IPS-18c (cell line): ENCODE results near the gene METTL1.
A peak's percentile ranks its signal among the peaks of the same experiment; 100 is the strongest.
"Not testable (repeated sequence)": the region's sequence is repeated elsewhere in the genome, so short reads cannot be mapped to it uniquely, and the experiment has no call there.

Source experiments
- H3K4me3 ChIP-seq: 2 replicates; pipeline ENCODE4 v1.7.0; 2013; ENCODE audit warnings: low read depth, mild to moderate bottlenecking, low read length, moderate library complexity; ENCODE audit not compliant: insufficient read depth
- H3K9me3 ChIP-seq: one replicate; pipeline ENCODE4 v1.6.1; 2013; ENCODE audit warnings: mild to moderate bottlenecking, low read length, moderate library complexity; ENCODE audit not compliant: control insufficient read depth, insufficient read depth

The METTL1 gene

GRCh38 chr12:57771873-57772428, at the start of gene METTL1:
Gene METTL1, minus strand, starts transcription at chr12:57772105. Its CDS starts 22 bp downstream, at chr12:57772083.
- peak within 1 kb of the TSS; percentile 100 for H3K4me3 ChIP-seq
- H3K9me3 ChIP-seq = no peaks in the 10 kb centered on the region

DNA sequence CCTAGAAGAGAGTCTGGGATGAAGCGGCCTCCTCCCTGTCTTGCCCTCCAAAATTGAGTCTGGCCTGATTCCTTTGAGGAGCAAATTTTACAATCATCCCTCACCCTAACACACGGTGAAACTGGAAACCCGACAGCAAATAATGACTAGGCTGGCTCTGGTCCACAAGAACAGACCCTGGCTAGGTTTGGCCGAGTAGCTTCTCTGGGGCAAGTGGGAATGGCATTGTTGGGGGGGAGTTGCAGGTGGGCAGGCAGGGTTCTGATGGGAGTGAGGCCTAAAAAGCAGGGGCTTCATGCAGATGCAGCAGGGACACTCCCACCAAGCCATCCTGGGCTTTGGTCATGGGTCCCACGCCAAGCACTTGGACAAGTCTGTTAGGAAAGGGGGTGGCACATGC, 49.1 kb upstream of the METTL1 start:
- not testable (repeated sequence) for H3K4me3 ChIP-seq, H3K9me3 ChIP-seq

GRCh38 chr12:57820119-57820518, 48.2 kb upstream of the METTL1 start:
- not testable (repeated sequence) for H3K4me3 ChIP-seq

DNA sequence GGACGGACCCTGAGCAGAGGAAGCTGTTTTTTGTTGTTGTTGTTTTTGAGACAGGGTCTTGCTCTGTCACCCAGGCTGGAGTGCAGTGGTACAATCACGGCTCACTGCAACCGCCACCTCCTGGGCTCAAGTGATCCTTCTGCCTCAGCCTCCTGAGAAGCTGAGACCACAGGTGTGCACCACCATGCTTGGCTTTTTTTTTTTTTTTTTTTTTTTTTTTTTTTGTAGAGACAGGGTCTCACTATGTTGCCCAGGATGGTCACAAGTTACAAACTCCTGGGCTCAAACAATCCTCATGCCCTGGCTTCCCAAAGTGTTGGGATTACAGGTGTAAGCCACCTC, 46.1 kb upstream of the METTL1 start:
- H3K9me3 ChIP-seq = not testable (repeated sequence)

More at GRCh38 chr12:57820119-57820518, 48.2 kb upstream of the METTL1 start:
- H3K9me3 ChIP-seq = not testable (repeated sequence)

GRCh38 chr12:57817261-57817989, 45.5 kb upstream of the METTL1 start:
- Histone ChIP-seq H3K4me3 (no peak overlapping the region), H3K9me3 (no peaks in the 10 kb centered on the region)

More for the DNA sequence above, 46.1 kb upstream of the METTL1 start:
- not testable (repeated sequence) for H3K4me3 ChIP-seq

GRCh38 chr12:57816855-57817151, 44.9 kb upstream of the METTL1 start:
- no peaks in the 10 kb centered on the region for H3K9me3 ChIP-seq
- no peak overlapping the region for H3K4me3 ChIP-seq

- H3K9me3 ChIP-seq = no peaks in the 10 kb centered on the region
- H3K4me3 ChIP-seq = no peak overlapping the region
Observed at GRCh38 chr12:57816001-57816854, 44.3 kb upstream of the METTL1 start.

- no peaks in the 10 kb centered on the region for H3K9me3 ChIP-seq
- no peak overlapping the region for H3K4me3 ChIP-seq
Observed at GRCh38 chr12:57815177-57816000, 43.5 kb upstream of the METTL1 start.

- Histone ChIP-seq H3K9me3 (no peaks in the 10 kb centered on the region), H3K4me3 (no peak overlapping the region)
Observed at GRCh38 chr12:57813971-57814772, 42.3 kb upstream of the METTL1 start.

DNA sequence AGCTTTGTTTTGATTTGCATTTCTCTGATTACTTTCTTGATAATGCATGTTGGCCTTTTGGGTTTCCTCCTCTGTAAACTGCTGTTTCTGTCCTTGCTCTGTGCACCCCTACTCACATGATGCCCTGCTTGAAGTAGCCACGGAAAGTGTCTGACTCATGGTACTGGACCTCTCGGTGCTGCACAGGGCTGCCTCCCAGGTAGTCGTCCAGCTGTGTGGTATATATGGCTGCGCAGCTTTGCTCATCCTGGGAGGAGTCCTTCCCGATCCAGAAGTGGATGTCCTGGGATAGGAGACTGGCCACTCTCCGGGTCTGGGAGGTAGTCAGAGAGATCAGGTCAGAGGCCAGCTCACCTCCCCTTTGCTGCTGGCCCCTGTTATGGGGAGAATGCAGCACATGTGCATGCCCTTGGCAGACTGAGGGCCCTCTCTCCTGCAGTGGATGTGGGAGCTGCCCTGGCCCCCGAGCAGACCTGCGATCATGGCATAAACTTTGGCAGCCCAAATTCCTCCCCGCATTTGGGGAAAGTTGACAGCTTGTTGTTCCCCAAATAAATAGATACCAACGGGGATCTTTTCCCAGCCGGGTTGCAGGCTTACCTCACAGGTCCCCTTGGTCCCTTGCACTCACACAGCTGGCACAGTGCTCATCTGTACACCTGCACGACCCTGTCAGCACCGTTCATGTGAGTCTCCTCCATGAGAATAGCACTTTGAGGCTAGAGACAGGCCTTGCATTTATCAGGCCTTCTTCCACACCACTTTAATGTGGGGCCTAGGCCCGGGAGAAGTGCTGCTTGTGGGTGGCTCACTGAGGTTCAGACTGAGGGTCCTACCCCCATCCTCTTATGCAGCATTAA, 41.4 kb upstream of the METTL1 start:
- Histone ChIP-seq H3K9me3 (no peaks in the 10 kb centered on the region), H3K4me3 (no peak overlapping the region)

DNA sequence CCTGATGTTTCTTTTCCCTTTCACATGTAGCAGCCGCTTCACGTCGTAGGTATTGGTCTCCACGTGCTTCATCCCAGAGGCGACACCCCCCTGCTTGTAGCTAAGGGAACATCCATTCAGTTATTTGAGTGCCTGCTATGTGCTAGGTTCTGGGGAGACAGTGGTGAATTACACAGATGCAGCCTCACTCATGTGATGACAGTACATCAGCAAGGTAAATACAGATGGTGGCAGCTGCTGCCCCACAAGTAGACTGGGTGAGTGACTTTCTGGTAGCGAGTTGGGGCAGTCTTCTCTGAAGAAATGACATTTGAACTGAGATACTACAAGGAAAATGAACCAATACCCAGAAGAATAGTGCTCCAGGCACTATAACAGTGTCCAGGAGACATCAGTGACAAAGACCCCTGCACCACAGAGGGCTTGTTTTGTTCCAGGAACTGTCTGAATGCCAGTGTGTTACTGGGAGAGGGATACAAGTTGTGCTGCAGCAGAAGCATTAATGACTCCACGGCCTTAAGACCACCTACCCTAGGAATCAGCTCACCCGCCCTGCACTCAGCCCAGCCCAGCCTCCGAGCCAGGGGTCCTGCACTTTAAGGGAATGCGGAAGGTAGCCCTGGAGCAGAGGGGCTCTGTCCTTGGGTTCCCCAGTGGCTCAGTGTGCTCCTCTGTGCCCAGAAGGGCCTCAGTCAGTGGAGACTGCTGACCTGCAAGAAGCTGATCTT, 39.3 kb upstream of the METTL1 start:
- H3K4me3 ChIP-seq = no peak overlapping the region
- H3K9me3 ChIP-seq = no peaks in the 10 kb centered on the region

DNA sequence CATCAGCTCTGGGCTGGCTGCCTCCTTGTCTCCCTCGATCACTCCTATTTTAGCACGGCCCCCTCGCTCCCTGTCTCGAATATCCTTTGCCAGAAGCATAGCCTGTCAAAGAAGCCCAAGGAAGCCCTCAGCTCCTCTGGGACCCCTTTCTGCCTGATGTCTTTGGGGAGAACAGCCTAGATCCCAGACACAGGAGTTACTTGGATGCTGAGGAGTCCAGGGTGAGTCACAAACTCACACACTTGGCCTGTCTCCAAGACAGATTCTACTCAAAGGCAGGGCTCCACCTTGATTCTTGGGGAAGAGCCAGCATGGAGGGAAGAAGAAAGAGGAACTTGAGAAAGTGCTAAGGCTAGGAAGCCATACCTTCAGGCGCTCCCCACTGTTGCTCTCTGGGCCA, 38.5 kb upstream of the METTL1 start:
- H3K9me3 ChIP-seq = no peaks in the 10 kb centered on the region
- H3K4me3 ChIP-seq = no peak overlapping the region

GRCh38 chr12:57809425-57809824, 37.5 kb upstream of the METTL1 start:
- no peak overlapping the region for H3K4me3 ChIP-seq
- H3K9me3 ChIP-seq = no peaks in the 10 kb centered on the region

DNA sequence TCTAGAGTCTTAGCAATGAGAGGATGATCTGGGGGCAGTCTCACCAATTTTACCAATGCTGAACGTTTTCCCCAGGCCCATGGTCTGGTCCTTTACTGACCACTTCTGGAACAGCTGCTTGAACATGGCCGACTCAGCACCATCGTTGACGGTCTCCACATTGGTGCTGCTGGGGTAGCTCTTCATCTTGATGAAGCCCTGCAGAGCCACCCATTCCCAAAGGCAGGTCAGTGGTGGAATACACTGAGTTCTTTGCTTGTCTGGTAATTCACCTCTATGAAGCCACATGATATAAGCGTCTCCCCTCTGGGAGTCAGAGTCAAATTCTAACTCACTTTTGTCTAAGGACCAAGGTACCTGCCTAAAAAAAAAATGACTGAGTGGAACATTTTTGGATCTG, 36.4 kb upstream of the METTL1 start:
- H3K4me3 ChIP-seq = no peak overlapping the region
- no peaks in the 10 kb centered on the region for H3K9me3 ChIP-seq

GRCh38 chr12:57807285-57807684, 35.4 kb upstream of the METTL1 start:
- H3K4me3 ChIP-seq = no peak overlapping the region

More at GRCh38 chr12:57807285-57807684, 35.4 kb upstream of the METTL1 start:
- H3K9me3 ChIP-seq = no peaks in the 10 kb centered on the region
